GM19351 (cell line): ENCODE data around the gene C1orf105.
"Not testable (repeated sequence)": the region's sequence is repeated elsewhere in the genome, so short reads cannot be mapped to it uniquely, and the experiment has no call there.

ENCODE experiments used
- ATAC-seq: cut with Tn5 transposase; IDR thresholded peaks from one replicate; pipeline ENCODE4 v1.9.1; 2021; ENCODE audit warnings: mild to moderate bottlenecking, moderate library complexity; ENCODE audit not compliant: unreplicated experiment

C1orf105 gene

DNA sequence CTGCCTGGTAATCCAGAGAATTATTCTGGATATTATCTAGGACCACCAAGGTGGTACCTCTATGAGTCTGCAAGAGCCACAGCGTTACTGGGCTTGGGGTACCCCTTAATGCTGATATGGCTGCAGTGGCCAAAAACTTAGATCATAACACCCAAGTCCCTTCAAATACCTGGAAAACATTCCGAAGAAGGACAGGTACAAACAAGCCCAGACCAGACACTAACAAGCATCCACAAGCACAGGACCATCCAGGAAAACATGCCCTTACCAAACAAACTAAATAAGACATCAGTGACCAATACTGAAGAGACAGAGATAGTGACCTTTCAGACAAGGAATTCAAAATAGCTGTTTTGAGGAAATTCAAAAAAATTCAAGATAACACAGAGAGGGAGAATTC, 2.9 kb downstream of the C1orf105 start:
- ATAC-seq = no peak

DNA sequence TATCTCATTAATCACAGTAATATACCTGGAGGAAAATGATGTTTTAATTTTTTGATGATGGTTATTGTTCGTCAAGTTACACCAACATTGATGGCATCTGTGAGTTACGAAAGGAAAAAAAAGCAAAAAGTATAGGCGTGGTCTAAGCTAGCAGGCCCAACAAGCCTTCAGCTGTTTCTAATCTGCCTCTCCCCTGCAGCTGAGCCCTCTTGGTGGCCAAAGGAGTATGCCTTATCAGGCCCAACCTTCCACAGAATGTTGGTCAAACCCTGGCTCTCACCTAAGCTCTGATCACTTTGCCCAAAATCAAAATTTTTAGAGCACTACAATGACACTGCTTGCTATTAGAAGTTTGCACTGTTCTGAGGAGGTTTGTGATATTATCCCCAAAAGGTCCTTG, 4.9 kb downstream of the C1orf105 start:
- no peak for ATAC-seq

DNA sequence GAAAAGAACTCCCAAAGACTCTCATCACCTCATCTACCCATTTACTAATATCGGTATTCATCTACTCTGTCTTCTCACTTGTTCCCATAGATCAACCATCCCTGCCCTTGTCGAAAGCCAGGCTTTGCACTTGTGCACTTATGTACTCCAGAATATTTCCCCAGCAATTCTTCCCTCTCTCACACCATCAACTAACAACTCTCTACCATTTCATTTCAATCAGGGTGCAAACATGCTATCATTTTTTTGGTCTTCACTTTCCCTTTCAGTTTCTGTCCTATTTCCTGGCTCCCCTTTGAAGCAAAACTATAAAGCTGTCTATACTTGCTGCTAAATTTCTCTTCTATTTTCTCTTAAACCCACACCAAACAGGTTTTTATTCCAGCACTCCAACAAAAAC, 6.7 kb downstream of the C1orf105 start:
- ATAC-seq = no peak

- ATAC-seq = no peak
These were observed 9.0 kb downstream of the C1orf105 start for GRCh38 chr1:172429331-172430127.

DNA sequence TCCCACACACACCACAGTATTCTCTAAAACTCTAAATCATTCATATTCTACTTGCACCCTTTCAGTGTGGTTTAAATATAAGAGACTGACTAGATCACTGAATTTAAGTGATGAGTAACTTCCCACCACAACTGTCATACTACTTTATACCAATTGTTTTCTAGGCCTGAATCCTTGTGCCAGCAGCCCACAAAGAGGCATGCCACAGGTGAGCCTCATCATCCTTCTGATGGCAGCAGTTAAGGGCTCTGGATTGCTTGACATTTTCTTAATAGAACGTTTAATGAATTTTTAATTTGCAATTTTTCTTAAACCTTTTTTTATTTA, 9.6 kb downstream of the C1orf105 start:
- ATAC-seq = no peak

GRCh38 chr1:172431204-172431603, 10.7 kb downstream of the C1orf105 start:
- ATAC-seq = no peak

- no peak for ATAC-seq
These were observed 11.3 kb downstream of the C1orf105 start for GRCh38 chr1:172431721-172432192.

DNA sequence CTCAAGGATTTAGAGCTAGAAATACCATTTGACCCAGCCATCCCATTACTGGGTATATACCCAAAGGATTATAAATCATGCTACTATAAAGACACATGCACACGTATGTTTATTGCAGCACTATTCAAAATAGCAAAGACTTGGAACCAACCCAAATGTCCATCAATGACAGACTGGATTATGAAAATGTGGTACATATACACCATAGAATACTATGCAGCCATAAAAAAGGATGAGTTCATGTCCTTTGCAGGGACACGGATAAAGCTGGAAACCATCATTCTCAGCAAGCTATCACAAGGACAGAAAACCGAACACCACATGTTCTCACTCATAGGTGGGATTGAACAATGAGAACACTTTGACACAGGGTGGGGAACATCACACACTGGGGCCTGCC, 16.7 kb downstream of the C1orf105 start:
- not testable (repeated sequence) for ATAC-seq

DNA sequence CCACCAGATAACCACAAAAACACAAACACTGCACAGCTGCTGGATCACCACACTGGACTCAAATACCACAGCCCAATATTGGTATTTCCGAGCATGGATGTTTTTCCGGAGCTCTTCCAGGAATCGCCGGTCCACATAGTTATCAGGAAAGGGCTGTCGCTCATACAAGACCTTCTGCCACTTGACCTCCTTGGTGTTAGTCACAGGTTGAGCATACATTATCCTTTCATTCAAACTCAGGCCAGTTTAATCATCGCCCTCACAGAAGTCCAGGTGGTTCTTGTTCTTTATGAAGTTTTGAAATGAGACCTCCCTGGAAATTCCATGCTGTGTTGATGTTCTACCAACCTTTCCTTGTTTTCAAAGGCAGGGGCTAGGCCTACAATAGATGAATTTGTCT, 21.9 kb downstream of the C1orf105 start:
- no peak for ATAC-seq

DNA sequence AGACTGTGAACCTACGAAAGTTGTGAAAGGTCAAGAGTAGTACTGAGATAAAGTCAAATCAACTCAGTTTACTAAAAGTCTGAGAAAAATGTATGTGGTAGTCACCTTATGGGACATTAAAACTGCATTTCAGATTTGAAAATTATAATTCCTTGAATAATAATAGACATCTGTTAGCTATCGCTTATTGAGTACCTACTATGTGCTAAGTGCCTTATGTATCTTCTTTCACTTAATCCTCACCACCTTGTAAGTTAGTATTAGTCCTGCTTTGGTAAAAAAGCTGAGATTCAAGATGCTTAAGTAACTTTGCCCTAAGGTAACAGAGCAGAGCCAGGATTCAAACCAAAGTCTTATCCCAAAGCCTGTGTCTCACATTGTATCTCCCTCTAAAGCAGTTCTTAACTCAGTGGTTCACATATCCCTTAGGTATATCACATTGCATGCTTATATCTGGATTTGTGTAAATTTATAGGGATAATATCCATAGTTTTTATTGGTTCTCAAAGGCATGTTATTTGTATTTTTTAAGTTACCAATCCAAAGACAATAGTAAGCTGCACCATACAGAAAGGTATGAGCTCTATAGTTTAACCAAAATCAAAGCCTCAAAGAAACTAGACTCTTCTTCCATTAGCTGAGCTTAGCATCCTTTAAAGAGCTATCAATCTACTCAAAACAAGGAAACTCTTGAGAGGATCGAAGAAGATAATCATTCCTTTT, 22.5 kb downstream of the C1orf105 start:
- ATAC-seq = no peak

GRCh38 chr1:172443666-172444453, 23.4 kb downstream of the C1orf105 start, which contains the start of gene PIGC:
TSS of gene PIGC (minus strand) at chr1:172444069. CDS start at chr1:172442622, 1,447 bp downstream.
- peak; percentile 99 for ATAC-seq

GRCh38 chr1:172446547-172446946, 26.1 kb downstream of the C1orf105 start:
- ATAC-seq = no peak

- ATAC-seq = no peak
These were observed 27.2 kb downstream of the C1orf105 start for GRCh38 chr1:172447641-172448040.

- no peak for ATAC-seq
These were observed 28.6 kb downstream of the C1orf105 start for GRCh38 chr1:172448995-172449584.

DNA sequence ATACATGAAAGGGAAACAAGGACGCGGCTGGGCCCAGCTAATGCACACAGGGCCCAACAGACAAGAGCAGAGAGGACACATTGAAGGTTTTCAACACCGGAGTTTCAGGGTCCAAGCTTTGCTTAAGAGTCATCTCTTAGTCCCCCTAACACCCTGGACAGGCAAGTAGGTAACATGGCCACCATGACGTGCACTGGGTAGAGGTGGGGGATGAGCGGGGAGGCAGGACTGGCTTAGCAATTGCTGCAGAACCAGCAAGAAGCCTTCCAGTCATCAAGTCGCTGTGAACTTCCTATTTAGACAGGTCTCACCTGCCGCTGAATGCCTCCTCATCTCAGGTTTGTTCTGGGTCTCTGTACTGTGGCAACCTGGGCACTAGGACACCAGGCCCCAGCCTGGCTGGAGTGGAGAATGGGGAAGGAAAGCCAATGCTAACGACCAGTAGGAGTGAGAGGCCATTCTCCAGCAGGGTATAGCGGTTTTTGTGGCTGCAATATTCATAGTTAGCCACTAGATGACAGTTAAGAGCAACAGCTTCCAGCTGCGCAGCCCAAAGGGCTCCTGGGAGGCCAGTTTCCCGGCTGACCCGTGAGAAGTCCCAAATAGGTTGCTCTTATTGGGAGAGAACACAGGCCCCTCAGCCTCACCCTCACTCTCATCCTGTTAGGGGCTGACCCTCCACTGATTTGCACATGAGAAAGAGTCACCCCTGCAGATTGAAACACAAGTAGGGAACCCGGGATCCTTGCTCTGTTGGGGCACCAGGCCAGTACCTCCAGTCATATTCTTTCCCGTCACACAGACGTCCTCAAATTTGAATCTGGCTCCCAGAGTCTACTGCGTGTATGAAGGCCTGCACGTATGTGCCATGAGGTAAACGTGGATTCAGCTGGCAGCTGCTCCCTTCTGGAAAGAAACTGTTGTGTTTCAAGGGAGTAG, 29.4 kb downstream of the C1orf105 start:
- peak; percentile 96 for ATAC-seq

DNA sequence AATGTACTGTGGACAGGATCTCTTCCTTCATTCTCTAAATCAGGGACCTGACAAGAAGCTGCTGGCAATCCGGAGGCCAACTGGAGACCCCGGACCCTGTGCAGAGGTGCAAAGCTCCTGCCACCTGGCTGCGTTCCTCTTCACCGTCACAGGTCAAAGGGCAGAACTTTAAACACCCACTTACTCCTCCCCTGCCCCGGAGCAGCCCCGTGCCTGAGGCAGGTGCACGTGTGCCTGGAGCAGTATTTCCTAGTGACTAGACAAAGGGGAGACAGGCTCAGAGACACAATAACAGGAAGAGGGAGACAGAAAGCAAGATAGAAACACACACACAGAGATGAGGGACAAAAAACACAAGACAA, 30.0 kb downstream of the C1orf105 start:
- no peak for ATAC-seq

DNA sequence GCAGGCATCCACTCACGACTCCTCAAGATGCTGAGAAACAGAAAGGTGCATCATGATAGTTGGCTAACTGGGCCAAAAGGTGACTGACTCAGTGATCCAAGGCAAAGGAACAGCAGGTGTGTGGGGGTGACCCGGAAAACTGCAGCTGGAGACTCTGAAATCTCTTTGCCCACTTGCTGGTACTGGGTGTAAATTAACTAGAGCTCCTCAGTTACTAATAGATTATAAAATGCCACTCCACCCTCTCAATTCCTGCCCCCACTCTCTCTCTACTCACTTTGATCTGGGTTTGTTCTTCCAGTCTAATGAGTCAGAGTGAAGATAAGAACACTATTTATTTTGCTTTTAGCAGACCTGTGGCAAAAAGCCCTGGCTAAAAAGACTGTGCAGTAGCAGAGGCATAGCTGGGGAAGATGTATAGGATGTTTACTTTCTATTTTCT, 30.5 kb downstream of the C1orf105 start:
- no peak for ATAC-seq

DNA sequence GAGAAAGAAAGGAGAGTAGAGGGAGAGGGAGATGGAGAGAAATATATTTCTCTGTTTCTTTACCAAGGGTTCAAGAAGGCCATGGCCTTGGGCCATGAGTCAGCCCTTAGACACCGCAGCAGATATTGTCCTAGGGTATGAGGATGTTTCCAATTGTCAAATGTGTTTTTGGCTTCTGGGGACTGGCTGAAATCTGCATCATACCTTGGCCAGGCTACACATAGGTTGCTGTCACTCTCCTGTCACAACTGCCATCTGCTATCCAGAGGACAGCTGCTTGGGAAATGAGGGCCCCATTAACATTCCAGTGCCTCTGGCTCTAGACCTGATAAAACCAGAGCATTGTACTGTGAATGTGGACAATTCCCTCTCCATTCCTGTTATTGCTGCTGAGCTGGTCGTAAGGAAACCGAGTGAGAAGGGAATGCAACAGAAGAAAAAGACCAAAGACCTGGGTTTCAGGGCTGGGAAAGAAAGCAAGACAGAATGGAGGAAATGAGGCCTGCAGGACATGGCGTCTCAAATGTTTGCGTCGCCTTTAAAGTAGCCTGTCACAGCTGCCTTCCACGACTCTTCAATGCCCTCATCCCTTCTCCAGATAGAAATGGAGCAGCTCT, 32.2 kb downstream of the C1orf105 start:
- no peak for ATAC-seq

DNA sequence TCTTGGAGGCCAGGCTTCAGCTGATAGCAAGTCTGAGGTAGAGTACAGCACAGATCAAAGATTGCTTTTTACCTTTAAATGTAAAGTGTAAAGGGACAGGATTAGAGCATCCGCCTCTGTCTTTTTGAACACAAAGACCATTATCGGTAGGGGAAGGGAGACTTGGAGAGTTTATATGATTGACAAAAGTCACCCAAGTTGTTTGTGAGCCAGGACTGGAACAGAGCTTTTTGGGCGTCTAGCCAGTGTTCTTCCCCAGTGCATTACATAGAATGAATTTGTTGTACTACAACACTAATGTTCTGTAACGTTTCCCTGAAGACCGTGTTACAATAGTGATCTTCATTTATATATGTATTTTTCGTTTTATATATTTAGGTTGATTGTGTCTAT, 32.7 kb downstream of the C1orf105 start:
- ATAC-seq = no peak

DNA sequence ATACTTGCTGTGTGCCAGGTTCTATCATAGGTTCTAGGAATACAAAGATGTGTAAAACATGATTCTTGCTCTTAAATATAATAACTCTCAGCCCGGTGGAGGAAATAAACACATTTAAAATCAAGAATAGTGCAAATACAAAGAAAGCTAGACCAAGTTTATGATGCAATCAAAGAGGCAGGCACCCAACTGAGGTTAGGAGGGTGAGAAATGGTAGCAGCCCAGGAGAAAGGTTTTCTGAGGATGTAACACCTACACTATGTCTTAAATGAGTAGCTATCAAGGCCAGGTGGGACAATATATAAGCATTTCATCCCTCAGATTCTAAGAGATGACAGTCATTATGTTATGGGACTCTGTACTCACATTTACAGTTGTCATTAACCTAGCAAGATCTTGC, 33.1 kb downstream of the C1orf105 start:
- ATAC-seq = no peak
